HK-2 (cell line): ENCODE data around the gene GPR25.
A peak's percentile ranks its signal among the peaks of the same experiment; 100 is the strongest.

Experiments used
- DNase-seq: peaks from one replicate; pipeline ENCODE4 v3.0.0-alpha.2; 2018; ENCODE audit not compliant: unreplicated experiment

GPR25 gene

GRCh38 chr1:200894712-200895442 lies 22.1 kb downstream of the GPR25 start, which contains the start of gene INAVA:
INAVA (plus strand) TSS chr1:200894900; CDS start chr1:200898401, 3,501 bp downstream.
- peak; percentile 57 for DNase-seq

- DNase-seq = no peak
Observed at GRCh38 chr1:200895443-200895789, 22.6 kb downstream of the GPR25 start.

GRCh38 chr1:200895801-200896530 lies 23.2 kb downstream of the GPR25 start:
- peak; percentile 57 for DNase-seq

- peak; percentile 91 for DNase-seq
Observed at GRCh38 chr1:200896531-200897196, 23.9 kb downstream of the GPR25 start.

GRCh38 chr1:200897259-200897658 lies 24.5 kb downstream of the GPR25 start:
- DNase-seq = no peak

GRCh38 chr1:200899015-200899386 lies 26.2 kb downstream of the GPR25 start:
- no peak for DNase-seq

- DNase-seq = no peak
Observed at GRCh38 chr1:200899451-200899915, 26.7 kb downstream of the GPR25 start.

GRCh38 chr1:200899954-200900867 lies 27.4 kb downstream of the GPR25 start:
- DNase-seq = no peak

- DNase-seq = no peak
Observed at GRCh38 chr1:200900877-200901276, 28.1 kb downstream of the GPR25 start.

- no peak for DNase-seq
Observed at GRCh38 chr1:200901350-200901749, 28.6 kb downstream of the GPR25 start.

GRCh38 chr1:200901796-200902444 lies 29.1 kb downstream of the GPR25 start:
- DNase-seq = no peak

GRCh38 chr1:200903793-200904192 lies 31.0 kb downstream of the GPR25 start:
- DNase-seq = no peak

- no peak for DNase-seq
Observed at GRCh38 chr1:200904772-200905171, 32.0 kb downstream of the GPR25 start.

- DNase-seq = no peak
Observed at GRCh38 chr1:200905411-200906052, 32.8 kb downstream of the GPR25 start.

GRCh38 chr1:200906491-200906890 lies 33.7 kb downstream of the GPR25 start:
- no peak for DNase-seq

GRCh38 chr1:200907611-200908097 lies 34.9 kb downstream of the GPR25 start:
- no peak for DNase-seq

- no peak for DNase-seq
Observed at GRCh38 chr1:200908191-200908868, 35.5 kb downstream of the GPR25 start.

GRCh38 chr1:200909071-200909470 lies 36.3 kb downstream of the GPR25 start:
- no peak for DNase-seq

- DNase-seq = no peak
Observed at GRCh38 chr1:200909757-200910239, 37.0 kb downstream of the GPR25 start.

- no peak for DNase-seq
Observed at GRCh38 chr1:200911361-200911760, 38.6 kb downstream of the GPR25 start.
